K562 (cell line): Measurements from ENCODE around the gene EIF3K. TPM values are rescaled to one million over a fixed set of nuclear protein-coding genes. Genes with fewer than 3 reads are reported as not detected.

Experiments
- BACH1 ChIP-seq: fragments of 200-800 bp; sonication (Bioruptor generic); IDR thresholded peaks from 2 replicates; pipeline ENCODE4 v1.6.1; 2016; ENCODE audit warnings: missing genetic modification characterization, missing compliant biosample characterization
- CHCHD3 ChIP-seq: fragments of 250-450 bp; sonication (Bioruptor Pico); IDR thresholded peaks from 2 replicates; pipeline ENCODE4 v2.1.2; 2022; ENCODE audit warnings: mild to moderate bottlenecking
- CREBBP ChIP-seq: IDR thresholded peaks from one replicate; pipeline ENCODE4 v1.6.1; 2012; ENCODE audit warnings: low read depth, mild to moderate bottlenecking, control low read depth, inconsistent platforms, low read length
- EWSR1 ChIP-seq: fragments of 450-650 bp; IDR thresholded peaks from 2 replicates; pipeline ENCODE4 v1.6.1; 2018; ENCODE audit warnings: borderline replicate concordance, mild to moderate bottlenecking, low read depth, moderate library complexity; ENCODE audit not compliant: partially characterized antibody
- HMG20A ChIP-seq: fragments of 450-650 bp; formaldehyde crosslinking; conservative IDR thresholded peaks from 2 replicates; pipeline ENCODE4 v1.4.0; 2020; ENCODE audit warnings: mild to moderate bottlenecking, mixed read lengths
- HNRNPK ChIP-seq: fragments of 200-400 bp; formaldehyde crosslinking; IDR thresholded peaks from one replicate; pipeline ENCODE4 v1.6.1; 2018; ENCODE audit warnings: mild to moderate bottlenecking, low read depth, low read length; ENCODE audit not compliant: poor library complexity, severe bottlenecking
- L3MBTL2 ChIP-seq: fragments of 450-650 bp; IDR thresholded peaks from 2 replicates; pipeline ENCODE4 v1.6.1; 2016; ENCODE audit warnings: mild to moderate bottlenecking, moderate library complexity
- MTA2 ChIP-seq: fragments of 450-650 bp; IDR thresholded peaks from 2 replicates; pipeline ENCODE4 v1.6.1; 2016; ENCODE audit warnings: low read depth
- PHF20 ChIP-seq: fragments of 450-650 bp; IDR thresholded peaks from 2 replicates; pipeline ENCODE4 v1.6.1; 2018; ENCODE audit not compliant: partially characterized antibody
- POLR3G ChIP-seq: IDR thresholded peaks from 2 replicates; pipeline ENCODE4 v1.6.1; 2011; ENCODE audit not compliant: insufficient read length, insufficient replicate concordance; ENCODE audit errors: extremely low read depth
- SRSF3 ChIP-seq: fragments of 200-400 bp; formaldehyde crosslinking; IDR thresholded peaks from 2 replicates; pipeline ENCODE4 v1.6.1; 2016; ENCODE audit warnings: mild to moderate bottlenecking, low read length, moderate library complexity; ENCODE audit not compliant: insufficient read depth
- SRSF7 ChIP-seq: fragments of 200-400 bp; formaldehyde crosslinking; optimal IDR thresholded peaks from 2 replicates; pipeline ENCODE3; 2017; ENCODE audit warnings: mild to moderate bottlenecking, low read depth, low read length
- TAF15 ChIP-seq: fragments of 200-400 bp; formaldehyde crosslinking; IDR thresholded peaks from 2 replicates; pipeline ENCODE4 v1.6.1; 2017; ENCODE audit warnings: mild to moderate bottlenecking, low read depth, low read length, moderate library complexity
- ZNF124 ChIP-seq: sonication (generic); formaldehyde crosslinking; IDR thresholded peaks from 2 replicates; pipeline ENCODE4 v1.8.1; 2022; ENCODE audit warnings: missing genetic modification reagents
- ZNF140 ChIP-seq: fragments of 250-450 bp; sonication (Bioruptor Pico); IDR thresholded peaks from 2 replicates; pipeline ENCODE4 v1.8.0; 2021; ENCODE audit warnings: moderate library complexity, mild to moderate bottlenecking, inconsistent platforms
- ZNF263 ChIP-seq: sonication (generic); formaldehyde crosslinking; IDR thresholded peaks from 2 replicates; pipeline ENCODE4 v1.8.0; 2022; ENCODE audit warnings: mild to moderate bottlenecking, missing genetic modification reagents, borderline replicate concordance
- ZNF551 ChIP-seq: fragments of 250-450 bp; sonication (Bioruptor Pico); IDR thresholded peaks from 2 replicates; pipeline ENCODE4 v1.5.0; 2021; ENCODE audit warnings: mild to moderate bottlenecking, moderate library complexity
- polyA plus RNA-seq, 8 experiments: library from polyadenylated mRNA; depleted of rRNA in 4 of 8; stranded (reverse) in 5 of 8; unstranded in 3 of 8; fragments of >200 nt; fragmentation: Nextera tagmentation in 2 of 8; fragmentation: Illumina TruSeq in 1 of 8; extraction: Ambion mirVana in 2 of 8; extraction: Trizol in 1 of 8; gene quantifications; 2 replicates each; pipeline versions ENCODE4 v1.2.1 to v1.2.3, GENCODE V29; 2011 to 2014; ENCODE audit warnings: inconsistent platforms in 1 of 8, missing spikeins in 1 of 8
- total RNA-seq, 7 experiments: library from RNA; depleted of rRNA in 6 of 7; stranded (reverse); fragments of >200 nt in 6 of 7; fragmentation: Illumina TruSeq in 2 of 7; extraction: Trizol in 2 of 7; gene quantifications; 2 replicates each; pipeline versions ENCODE4 v1.2.1 to v1.2.3, GENCODE V29; 2011 to 2021; ENCODE audit warnings: low replicate concordance in 1 of 7
- TF ChIP-seq, protein P1 (sequence below), 2 experiments: IDR thresholded peaks in 1 of 2; conservative IDR thresholded peaks in 1 of 2; 2 replicates each; pipeline ENCODE4 v1.6.1; 2016; ENCODE audit warnings: low read depth in 2 of 2, mild to moderate bottlenecking in 1 of 2, missing compliant biosample characterization in 1 of 2, missing genetic modification characterization in 1 of 2, moderate library complexity in 1 of 2
- TF ChIP-seq, protein P2 (sequence below): fragments of 450-650 bp; IDR thresholded peaks from 2 replicates; pipeline ENCODE4 v1.6.1; 2018; ENCODE audit warnings: mild to moderate bottlenecking, low read depth; ENCODE audit not compliant: partially characterized antibody
- TF ChIP-seq, protein P3 (sequence below): fragments of 250-450 bp; sonication (Bioruptor Pico); IDR thresholded peaks from 2 replicates; pipeline ENCODE4 v1.5.0; 2021; ENCODE audit warnings: mild to moderate bottlenecking, moderate library complexity
- TF ChIP-seq, protein P4 (sequence below): fragments of 250-450 bp; sonication (Bioruptor Pico); IDR thresholded peaks from 2 replicates; pipeline ENCODE4 v1.9.0; 2021; ENCODE audit warnings: mild to moderate bottlenecking

Gene EIF3K
- total and polyA plus RNA-seq, 9 of the 15 experiments (the other 6 are each of a cell fraction or from before 2014, with no cell fraction given) = 387 to 1,827 (median 733) TPM

DNA sequence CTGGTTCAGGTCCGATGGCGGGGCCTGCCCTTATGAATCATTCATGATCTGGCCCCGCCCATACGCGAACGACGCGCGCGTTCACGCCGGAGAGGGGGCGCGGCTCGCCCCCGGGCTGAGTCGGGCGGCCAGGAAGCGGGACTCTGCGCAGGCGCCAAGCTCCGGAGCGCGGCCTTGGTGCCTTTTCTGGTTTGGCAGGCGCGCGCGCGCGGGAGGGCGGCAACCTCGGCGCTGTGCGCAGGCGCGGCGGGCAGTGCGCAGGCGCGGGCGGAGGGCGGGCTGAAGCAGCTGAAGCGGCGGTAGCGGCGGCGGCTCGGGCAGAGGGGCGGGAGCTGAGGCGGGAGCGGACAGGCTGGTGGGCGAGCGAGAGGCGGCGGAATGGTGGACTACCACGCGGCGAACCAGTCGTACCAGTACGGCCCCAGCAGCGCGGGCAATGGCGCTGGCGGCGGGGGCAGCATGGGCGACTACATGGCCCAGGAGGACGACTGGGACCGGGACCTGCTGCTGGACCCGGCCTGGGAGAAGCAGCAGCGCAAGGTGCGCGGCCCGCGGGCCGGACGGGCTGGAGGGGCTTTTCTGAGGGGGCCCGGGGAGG, 28.5 kb downstream of the EIF3K start, which contains the start of gene ACTN4 (continued):
- TF ChIP-seq, protein P1, sequence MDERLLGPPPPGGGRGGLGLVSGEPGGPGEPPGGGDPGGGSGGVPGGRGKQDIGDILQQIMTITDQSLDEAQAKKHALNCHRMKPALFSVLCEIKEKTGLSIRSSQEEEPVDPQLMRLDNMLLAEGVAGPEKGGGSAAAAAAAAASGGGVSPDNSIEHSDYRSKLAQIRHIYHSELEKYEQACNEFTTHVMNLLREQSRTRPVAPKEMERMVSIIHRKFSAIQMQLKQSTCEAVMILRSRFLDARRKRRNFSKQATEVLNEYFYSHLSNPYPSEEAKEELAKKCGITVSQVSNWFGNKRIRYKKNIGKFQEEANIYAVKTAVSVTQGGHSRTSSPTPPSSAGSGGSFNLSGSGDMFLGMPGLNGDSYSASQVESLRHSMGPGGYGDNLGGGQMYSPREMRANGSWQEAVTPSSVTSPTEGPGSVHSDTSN (CRISPR knock-in tag; IDR thresholded peaks at IDR 0.05; ENCODE audit: low read depth) = no peak
- TF ChIP-seq, protein P1 (tag; conservative IDR thresholded peaks at IDR 0.05; ENCODE audit: low read depth) = no peak
- TF ChIP-seq ZNF263 (CRISPR knock-in tag) (no peak; the same call in 1 of the 2 replicates), CREBBP (no peak), ZNF140 (CRISPR knock-in tag) (no peak), ZNF551 (CRISPR knock-in tag) (no peak), PHF20 (no peak), BACH1 (tag) (no peak), MTA2 (no peak), L3MBTL2 (no peak), ZNF124 (CRISPR knock-in tag) (no peak), CHCHD3 (CRISPR knock-in tag) (no peak), HMG20A (no peak), SRSF7 (no peak), POLR3G (no peak), SRSF3 (no peak), EWSR1 (no peak), TAF15 (no peak), HNRNPK (no peak)
- TF ChIP-seq, protein P2, sequence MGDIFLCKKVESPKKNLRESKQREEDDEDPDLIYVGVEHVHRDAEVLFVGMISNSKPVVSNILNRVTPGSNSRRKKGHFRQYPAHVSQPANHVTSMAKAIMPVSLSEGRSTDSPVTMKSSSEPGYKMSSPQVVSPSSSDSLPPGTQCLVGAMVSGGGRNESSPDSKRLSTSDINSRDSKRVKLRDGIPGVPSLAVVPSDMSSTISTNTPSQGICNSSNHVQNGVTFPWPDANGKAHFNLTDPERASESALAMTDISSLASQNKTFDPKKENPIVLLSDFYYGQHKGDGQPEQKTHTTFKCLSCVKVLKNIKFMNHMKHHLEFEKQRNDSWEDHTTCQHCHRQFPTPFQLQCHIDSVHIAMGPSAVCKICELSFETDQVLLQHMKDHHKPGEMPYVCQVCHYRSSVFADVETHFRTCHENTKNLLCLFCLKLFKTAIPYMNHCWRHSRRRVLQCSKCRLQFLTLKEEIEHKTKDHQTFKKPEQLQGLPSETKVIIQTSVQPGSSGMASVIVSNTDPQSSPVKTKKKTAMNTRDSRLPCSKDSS = no peak
- TF ChIP-seq, protein P3, sequence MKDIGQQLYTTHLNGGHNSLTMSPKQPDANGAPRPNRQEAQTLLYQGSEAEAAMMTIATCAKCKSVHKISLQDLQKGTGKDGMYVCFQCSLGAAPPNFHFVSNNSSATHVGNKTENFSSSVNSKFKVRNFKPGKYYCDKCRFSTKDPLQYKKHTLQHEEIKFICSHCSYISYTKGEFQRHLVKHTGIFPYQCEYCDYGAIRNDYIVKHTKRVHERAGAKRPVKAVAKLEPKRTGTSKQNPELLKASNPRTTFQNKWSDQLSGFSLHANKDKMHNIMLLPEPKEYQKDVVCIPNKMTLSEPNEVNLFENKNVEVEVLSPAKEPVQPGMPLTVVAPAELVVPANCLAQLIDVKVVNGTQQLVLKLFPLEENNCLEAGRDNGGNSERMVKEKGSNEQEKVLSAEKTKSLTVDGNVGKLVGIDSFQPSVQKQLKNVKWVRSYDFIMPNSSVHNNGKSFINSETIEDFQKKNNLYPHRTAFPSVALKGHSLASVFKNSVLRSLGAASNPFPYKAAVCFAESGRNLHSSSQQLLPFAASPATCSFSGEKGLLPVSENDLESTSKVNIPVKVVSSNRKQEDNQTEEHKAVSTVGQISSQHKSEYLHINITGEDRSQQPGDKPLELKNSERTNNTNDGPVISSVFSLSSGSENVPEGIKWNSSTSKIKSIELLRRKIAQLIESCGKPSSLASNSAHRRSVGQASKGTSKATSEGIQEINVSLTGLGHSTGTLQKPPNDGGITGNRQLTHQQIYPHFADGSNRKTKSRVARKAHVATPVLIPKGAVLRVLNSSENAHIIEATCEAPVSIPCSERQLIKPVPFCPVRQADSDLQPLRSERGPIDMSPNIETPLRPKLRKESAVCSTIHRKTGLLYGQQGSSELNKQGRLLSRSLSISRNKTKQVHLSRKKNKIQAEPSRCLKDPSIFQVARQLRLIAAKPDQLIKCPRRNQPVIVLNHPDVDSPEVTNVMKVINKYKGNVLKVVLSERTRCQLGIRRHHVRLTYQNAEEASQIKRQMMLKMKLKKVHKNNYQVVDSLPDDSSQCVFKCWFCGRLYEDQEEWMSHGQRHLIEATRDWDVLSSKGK (CRISPR knock-in tag) = no peak
- TF ChIP-seq, protein P4, sequence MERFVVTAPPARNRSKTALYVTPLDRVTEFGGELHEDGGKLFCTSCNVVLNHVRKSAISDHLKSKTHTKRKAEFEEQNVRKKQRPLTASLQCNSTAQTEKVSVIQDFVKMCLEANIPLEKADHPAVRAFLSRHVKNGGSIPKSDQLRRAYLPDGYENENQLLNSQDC (CRISPR knock-in tag) = 0 out of 2 replicates have a peak, but pooled peaks have one; percentile 81
